K562 (cell line): ENCODE measurements around the gene NUB1. TPM values are rescaled to one million over a fixed set of nuclear protein-coding genes. Genes with fewer than 3 reads are reported as not detected.

Experiments
- EHMT2 ChIP-seq: fragments of 450-650 bp; IDR thresholded peaks from 2 replicates; pipeline ENCODE4 v1.6.1; 2018; ENCODE audit warnings: antibody characterized with exemption
- JUND ChIP-seq, 2 experiments: IDR thresholded peaks; 2 replicates in 1 of 2; 3 replicates in 1 of 2; pipeline ENCODE4 v1.6.1; 2011; ENCODE audit warnings: borderline replicate concordance in 2 of 2, low read depth in 2 of 2, low read length in 2 of 2, improper control_type of control experiment in 1 of 2, missing biosample characterization in 1 of 2, missing genetic modification characterization in 1 of 2, missing genetic modification reagents in 1 of 2
- polyA plus RNA-seq, 8 experiments: library from polyadenylated mRNA; depleted of rRNA in 4 of 8; stranded (reverse) in 5 of 8; unstranded in 3 of 8; fragments of >200 nt; fragmentation: Nextera tagmentation in 2 of 8; fragmentation: Illumina TruSeq in 1 of 8; extraction: Ambion mirVana in 2 of 8; extraction: Trizol in 1 of 8; gene quantifications; 2 replicates each; pipeline versions ENCODE4 v1.2.1 to v1.2.3, GENCODE V29; 2011 to 2014; ENCODE audit warnings: inconsistent platforms in 1 of 8, missing spikeins in 1 of 8
- total RNA-seq, 7 experiments: library from RNA; depleted of rRNA in 6 of 7; stranded (reverse); fragments of >200 nt in 6 of 7; fragmentation: Illumina TruSeq in 2 of 7; extraction: Trizol in 2 of 7; gene quantifications; 2 replicates each; pipeline versions ENCODE4 v1.2.1 to v1.2.3, GENCODE V29; 2011 to 2021; ENCODE audit warnings: low replicate concordance in 1 of 7
- TF ChIP-seq, protein P1 (sequence below): sonication (generic); formaldehyde crosslinking; IDR thresholded peaks from 2 replicates; pipeline ENCODE4 v1.8.0; 2023; ENCODE audit warnings: mild to moderate bottlenecking, missing genetic modification reagents

NUB1 gene
- total and polyA plus RNA-seq, 9 of the 15 experiments (the other 6 are each of a cell fraction or from before 2014, with no cell fraction given) = 43.2 to 159 (median 85.2) TPM

DNA sequence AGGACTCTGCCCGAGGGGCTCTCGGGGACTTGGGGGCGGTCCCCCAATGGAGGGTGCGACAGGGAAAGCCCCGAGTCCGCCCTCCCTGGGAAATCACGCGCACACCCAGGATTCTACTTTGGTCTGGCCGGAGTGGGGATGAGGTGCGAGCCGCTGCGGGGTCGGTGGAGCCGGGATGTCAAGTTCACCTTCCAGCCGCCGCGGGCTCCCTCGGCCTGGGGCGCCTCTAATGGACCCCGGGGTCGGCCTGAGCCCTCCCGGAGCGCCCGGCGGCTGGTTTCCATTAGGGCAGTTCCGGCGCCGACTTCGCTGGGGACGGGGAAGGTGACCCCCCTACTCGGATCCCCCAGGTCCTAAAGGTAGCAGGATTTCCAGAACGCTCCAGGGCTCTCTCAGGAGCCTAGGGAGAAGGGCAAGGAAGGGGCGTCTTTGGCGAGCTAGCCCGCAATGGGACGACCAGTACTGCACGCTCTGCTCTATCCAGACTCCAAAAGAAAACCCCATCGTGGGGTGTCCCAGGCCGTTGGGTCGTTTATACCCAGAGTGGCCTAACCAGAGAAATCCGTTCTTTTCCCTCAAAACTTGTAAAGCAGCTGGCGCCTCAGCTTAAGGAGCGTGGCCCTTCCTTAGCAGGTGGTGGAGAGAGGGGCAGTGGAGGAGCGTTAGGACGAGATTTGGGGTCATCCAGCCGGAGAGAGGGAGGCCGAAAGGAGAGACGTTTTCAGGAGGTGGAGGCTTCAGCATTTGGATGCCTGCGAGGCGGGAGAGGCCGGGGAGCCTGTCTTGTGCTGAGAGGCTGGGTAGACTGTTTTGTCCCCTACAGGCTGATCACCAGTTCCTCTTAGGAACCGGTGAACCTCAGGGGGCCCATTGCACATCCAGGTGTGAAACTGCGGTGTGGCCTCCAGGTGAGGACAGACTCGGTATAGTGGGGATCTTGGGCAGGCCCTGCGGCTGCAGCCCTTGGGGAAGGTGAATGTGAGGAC is 69.1 kb downstream of the NUB1 start (continued):
- TF ChIP-seq EHMT2 (no peak), JUND (IDR thresholded peaks at IDR 0.05; ENCODE audit: borderline replicate concordance, low read depth, low read length) (no peak), JUND (tag; IDR thresholded peaks at IDR 0.05; ENCODE audit: borderline replicate concordance, low read depth, low read length) (no peak)
- TF ChIP-seq, protein P1, sequence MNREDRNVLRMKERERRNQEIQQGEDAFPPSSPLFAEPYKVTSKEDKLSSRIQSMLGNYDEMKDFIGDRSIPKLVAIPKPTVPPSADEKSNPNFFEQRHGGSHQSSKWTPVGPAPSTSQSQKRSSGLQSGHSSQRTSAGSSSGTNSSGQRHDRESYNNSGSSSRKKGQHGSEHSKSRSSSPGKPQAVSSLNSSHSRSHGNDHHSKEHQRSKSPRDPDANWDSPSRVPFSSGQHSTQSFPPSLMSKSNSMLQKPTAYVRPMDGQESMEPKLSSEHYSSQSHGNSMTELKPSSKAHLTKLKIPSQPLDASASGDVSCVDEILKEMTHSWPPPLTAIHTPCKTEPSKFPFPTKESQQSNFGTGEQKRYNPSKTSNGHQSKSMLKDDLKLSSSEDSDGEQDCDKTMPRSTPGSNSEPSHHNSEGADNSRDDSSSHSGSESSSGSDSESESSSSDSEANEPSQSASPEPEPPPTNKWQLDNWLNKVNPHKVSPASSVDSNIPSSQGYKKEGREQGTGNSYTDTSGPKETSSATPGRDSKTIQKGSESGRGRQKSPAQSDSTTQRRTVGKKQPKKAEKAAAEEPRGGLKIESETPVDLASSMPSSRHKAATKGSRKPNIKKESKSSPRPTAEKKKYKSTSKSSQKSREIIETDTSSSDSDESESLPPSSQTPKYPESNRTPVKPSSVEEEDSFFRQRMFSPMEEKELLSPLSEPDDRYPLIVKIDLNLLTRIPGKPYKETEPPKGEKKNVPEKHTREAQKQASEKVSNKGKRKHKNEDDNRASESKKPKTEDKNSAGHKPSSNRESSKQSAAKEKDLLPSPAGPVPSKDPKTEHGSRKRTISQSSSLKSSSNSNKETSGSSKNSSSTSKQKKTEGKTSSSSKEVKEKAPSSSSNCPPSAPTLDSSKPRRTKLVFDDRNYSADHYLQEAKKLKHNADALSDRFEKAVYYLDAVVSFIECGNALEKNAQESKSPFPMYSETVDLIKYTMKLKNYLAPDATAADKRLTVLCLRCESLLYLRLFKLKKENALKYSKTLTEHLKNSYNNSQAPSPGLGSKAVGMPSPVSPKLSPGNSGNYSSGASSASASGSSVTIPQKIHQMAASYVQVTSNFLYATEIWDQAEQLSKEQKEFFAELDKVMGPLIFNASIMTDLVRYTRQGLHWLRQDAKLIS (CRISPR knock-in tag) = no peak
- TF ChIP-seq, all 486 proteins: peak for 0
